GM18870 (cell line): ENCODE data around the gene SPRR1A.

Experiments used
- ATAC-seq: cut with Tn5 transposase; IDR thresholded peaks from one replicate; pipeline ENCODE4 v1.9.1; 2021; ENCODE audit warnings: moderate library complexity; ENCODE audit not compliant: unreplicated experiment

The SPRR1A gene

DNA sequence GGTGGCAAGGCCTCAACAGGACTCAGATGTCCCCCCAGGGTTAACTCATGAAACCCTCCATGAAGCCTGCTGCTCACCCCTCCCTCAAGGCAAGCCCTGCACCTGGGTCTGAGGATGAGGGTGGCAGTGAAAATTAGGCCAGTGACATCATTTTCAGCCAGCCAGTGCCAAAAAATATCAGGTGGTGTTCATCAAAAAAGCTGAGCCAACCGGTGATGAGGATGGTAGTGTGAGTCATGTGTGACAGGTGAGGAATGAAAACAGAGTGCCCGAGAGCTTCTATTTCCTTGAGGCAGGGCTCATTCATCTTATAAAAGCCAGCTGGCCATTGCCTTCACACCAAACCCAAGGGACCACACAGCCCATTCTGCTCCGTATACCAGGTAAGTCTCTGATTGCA is at the start of gene SPRR1A:
Gene SPRR1A (plus strand): TSS at position 339 of the 400 bp plus-strand sequence. CDS start 1,150 bp downstream, outside the sequence.
- ATAC-seq, result no peak

DNA sequence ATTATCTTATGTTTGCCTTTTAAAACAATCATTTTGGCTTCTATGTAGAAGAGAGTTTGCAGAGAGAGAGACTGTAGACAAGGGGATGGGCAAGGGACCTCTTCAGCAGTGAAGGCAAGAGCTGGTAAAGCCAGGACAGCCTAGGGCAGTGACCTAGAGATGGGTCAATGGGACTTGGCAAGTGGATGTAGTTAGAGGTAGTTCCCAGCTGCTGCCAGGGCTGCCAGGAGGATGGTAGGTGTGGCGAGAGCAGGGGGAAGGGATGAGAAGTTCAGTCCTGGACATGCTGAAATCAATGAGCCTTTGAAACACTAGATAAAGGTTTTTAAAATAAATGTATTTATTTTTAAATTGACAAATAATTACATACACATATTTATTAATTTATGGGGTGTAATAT is 43.3 kb upstream of the SPRR1A start:
- no peak for ATAC-seq

- no peak for ATAC-seq
Observed at GRCh38 chr1:152941037-152941711, 42.7 kb upstream of the SPRR1A start.

GRCh38 chr1:152942161-152942560 is 41.7 kb upstream of the SPRR1A start:
- ATAC-seq, result no peak

DNA sequence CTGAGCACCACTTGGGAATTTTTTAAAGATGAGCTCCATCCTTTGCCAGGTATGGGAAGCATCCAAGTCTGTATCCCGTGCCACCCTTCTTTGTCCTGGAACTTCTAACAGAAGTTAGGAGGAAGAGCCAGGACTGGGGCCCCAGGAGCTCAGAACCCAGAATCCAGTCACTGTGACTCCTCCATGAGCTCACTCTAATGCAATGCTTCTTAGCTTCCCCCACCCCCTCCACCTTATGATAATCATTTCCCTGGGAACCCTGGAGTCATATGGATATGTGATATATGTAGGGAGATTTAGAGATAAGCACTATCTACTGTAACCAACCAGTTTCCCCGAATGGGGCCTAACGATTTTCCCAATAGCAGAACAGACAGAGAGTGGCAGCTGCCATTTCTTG is 37.6 kb upstream of the SPRR1A start:
- no peak for ATAC-seq

GRCh38 chr1:152946651-152947256 is 37.1 kb upstream of the SPRR1A start, which contains the start of gene SPRR5:
TSS of gene SPRR5 (plus strand) at chr1:152947206. CDS start at chr1:152948555, 1,349 bp downstream.
- ATAC-seq, result no peak

DNA sequence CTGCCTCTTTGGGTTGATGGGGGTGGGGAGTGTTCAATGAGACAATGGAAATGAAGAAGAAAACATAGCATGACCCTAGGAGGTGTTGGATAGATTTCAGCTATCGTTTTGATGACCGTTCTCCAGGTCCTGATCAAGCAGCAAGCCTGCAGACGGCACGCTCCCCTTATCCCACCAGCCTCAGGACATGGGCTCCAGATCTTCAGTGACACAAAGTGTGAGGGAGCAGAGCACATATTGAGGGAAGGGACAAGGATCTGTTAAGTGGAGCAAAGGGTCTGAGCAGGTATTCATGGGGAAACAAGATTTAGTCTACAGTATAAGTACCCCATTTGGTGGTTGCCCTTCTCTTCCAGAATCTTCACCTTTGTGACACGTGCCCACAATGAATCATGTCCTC is 32.2 kb upstream of the SPRR1A start:
- no peak for ATAC-seq

DNA sequence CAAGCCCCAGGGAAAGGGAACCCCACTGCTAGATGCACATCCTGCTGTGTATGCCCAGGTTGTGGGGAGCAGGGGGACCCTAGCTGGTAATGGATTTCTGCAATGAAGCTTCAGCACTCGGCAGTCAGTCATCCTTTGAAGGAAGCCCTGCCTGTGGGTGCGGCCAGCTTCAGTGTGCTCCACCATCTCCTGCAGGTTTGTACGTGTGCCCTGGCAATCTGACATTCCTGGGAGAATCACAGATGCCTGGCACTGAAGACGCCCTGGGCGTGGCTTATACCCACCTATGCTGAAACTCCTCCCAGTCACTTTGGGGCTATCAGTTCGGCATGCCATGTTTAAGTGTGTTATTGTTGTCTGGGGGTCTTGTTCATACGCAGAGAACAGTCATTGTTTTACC is 30.1 kb upstream of the SPRR1A start:
- ATAC-seq, result no peak

DNA sequence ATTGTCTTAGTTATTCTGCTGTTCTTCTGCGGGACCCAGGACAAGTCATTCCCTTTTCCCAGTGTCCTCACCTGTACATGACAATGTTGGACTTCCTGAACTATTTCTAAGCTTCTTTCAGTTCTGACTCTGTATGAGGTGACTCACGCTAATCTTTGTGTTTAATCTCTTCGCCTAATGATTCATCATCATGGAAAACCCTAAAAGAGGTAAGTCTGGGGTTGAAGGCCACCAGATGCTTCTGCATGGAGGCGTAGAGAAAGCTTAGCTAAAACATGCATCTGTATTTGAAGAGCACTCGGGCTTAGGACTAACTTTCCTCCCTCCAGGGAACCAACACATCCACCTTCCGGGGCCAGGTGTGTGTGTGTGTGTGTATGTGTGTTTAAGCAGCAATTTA is 29.4 kb upstream of the SPRR1A start:
- ATAC-seq, result no peak

GRCh38 chr1:152957561-152957960 is 26.3 kb upstream of the SPRR1A start:
- no peak for ATAC-seq

GRCh38 chr1:152959273-152959672 is 24.6 kb upstream of the SPRR1A start:
- ATAC-seq, result no peak

DNA sequence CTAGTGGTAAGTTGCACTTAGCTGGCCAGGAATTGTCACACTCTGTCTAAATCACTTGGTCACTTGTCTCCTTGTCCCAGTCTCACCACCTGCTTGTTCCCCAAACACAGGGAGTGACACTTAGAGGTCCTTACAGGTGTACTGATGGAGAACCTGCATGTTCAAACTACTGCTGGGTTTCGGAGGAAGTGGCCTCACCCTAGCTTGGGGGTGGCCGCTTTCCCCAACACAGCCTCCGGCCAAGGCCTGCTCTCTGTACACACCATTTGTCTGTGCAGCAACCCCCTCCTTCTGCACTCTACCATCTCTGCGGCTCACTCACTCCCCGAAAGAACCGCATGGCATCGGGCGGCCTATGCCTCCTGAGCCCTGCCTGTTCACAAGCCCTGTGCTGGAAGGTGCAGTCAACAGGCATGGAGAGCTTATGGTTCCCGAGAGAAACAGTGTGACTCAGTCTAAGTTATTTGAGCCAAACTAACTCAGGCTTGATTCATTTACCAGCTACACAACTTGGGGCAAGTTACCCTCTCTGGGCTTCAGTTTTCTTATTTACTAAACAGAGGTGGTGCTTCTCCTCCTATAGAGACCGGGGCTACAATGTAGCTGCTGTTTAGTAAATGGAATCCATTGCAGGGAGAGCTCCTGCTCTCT is 24.0 kb upstream of the SPRR1A start:
- no peak for ATAC-seq

DNA sequence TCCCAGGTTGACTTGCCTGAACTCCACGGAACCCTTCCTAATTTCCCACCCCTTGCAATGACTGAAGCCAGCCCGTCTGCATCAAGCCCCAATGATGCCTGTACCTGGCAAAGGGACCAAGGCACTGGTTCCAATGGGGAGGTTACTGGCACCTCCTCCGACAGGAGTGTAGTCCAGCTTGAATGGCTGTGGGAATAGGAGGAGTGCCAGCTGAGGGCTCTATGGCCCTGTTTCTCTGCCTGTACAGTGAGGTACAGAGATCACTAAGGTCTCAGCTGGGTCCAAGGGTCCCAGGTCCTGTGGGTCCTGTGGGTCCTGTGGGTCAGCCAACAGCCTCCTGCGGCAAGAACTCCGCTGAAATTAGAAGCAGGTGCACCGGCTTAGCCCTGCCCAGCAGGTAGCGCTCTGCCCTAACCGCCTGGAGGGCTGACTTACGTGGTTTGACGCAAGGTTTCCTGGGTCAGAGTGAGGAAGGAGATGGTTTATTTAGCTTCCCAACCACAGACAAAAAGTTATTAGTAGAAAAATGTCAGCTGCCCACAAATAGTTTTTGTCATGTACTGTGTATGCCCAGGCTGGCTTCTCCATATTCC is 23.3 kb upstream of the SPRR1A start:
- no peak for ATAC-seq

DNA sequence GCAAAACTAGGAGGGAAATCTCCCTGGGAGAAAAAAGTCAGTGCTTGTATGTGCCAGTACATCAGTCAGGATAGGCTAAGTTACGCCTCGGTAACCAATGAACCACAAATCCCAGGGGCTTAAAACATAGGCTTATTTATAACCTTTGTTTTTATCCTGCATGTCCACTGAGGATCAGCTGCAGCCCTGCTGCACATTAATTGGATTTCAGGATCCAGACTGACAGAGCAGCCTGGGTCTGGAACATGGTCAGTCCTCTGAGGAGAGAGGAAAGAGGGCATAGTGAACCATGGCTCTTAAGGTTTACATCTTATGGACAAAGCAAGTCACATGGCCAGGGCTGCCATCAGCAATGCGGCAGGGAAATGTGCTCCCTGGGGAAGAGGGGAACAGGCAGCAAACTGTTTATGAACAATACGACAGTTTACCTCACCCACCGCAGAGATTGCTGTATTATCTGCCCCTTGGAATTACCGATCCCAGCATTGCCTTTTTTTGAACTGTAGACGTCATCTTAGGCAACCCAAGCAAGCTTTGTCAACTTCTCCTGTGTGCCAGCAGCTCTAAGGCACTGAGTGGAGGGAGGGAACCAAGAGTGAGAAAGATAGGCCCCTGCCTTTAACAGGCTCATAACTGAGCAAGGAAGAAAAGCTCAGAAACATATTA is 22.5 kb upstream of the SPRR1A start:
- no peak for ATAC-seq

DNA sequence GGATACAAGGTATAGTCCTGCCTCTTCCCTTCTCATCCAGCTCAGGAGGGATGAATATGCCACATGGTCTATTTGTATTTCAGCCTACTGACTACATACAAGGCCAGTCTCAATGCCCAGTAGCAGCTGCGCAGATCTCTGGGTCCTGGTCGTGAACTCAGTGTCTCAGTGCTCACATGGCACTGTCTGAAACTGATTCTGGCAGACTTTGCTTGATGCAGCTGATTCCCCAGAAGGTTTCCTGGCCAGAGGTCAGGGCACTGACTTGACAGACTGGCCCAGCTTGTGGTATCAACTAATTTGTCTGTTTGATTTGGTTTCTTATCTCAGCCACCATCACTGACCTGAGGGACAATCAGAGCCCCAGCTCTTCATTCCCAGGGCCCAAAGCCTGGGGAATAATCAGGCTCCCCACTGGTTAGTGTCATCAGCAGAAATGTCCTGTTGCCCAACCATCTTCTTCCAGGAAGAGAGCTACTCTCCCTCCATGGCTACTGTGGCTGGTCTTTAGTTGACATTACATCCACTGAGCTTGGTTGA is 20.9 kb upstream of the SPRR1A start:
- ATAC-seq, result no peak

- ATAC-seq, result no peak
Observed at GRCh38 chr1:152964536-152964935, 19.3 kb upstream of the SPRR1A start.

DNA sequence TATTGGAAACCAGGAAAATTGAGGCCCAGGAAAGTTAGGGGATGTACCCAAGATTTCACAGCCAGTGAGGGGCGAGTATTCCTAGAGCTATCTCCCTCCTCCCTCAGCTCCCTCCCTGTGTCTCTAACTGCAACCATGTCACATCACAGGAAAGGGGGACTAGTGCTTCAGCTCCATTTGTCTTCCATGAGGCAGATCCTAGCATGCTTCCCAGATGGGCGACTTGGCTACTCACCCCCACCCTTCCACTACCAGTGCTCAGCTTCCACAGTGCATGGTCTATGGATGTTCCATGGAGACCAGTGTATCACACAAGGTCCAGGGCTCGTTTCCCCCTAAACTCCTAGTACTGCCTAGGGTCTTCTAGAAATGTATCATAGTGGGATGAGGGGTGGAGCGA is 18.0 kb upstream of the SPRR1A start:
- no peak for ATAC-seq

DNA sequence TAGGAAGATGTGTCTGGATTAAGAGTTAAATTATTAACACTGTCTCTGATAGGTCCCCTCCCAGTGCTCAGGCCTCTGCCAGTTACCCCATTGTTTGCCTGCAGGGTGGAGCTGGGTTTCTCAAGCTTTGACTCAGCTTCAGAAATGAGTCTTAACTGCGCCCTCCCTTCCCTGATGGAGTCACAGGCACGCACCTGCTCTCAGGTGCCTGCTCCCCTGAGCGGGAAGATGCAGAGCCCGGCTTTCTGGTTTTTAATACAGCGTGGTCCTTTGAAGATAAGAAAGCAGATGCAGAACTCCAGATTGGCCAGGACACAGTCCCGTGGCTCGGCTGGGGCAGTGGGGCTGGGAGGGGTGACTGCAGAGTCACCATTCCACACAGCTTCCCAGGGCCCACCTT is 16.7 kb upstream of the SPRR1A start:
- no peak for ATAC-seq

- ATAC-seq, result peak; percentile 96
Observed at GRCh38 chr1:152968248-152968647, 15.6 kb upstream of the SPRR1A start.

- ATAC-seq, result no peak
Observed at GRCh38 chr1:152969036-152969435, 14.8 kb upstream of the SPRR1A start.

DNA sequence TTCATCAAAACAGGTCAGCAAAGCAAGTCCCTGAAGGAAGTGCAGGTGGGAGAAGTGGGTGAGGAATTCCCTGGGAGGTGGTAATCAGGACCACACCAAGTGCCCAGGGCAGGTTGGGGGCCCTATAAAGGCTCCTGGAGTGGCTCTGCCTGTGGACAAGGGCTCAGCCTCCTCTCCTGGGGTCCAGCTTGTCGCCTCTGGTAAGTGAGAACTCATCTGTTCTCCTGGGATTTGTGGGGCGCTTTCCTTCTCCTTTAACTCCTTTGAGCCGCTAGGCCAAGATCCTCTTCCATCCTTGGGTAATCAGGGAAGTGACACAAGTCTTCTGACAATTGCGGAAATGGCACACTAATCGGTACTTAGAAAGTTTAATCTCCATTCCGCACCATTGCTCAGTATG is 13.4 kb upstream of the SPRR1A start, which contains the start of gene SPRR4:
Gene SPRR4 (plus strand): TSS at position 154 of the 400 bp plus-strand sequence. CDS start 1,243 bp downstream, outside the sequence.
- ATAC-seq, result no peak
